Caco-2 (cell line): Measurements from ENCODE around the gene PSMB3. TPM values are rescaled to one million over a fixed set of nuclear protein-coding genes. Genes with fewer than 3 reads are reported as not detected.

Experiments used
- BruUV-seq: library from RNA; stranded (reverse); fragments of 400-500 nt; replicated peaks from 2 replicates; lab custom pipeline; 2021; lab: Mats Ljungman, UMichigan
- CTCF ChIA-PET: fragments of 300-600 bp; sonication (Branson Sonifier 250); formaldehyde crosslinking; loops from one replicate; lab custom pipeline; 2022; ENCODE audit warnings: antibody characterized with exemption; lab: Charles Lee
- POLR2A ChIA-PET: fragments of 300-600 bp; sonication (Branson Sonifier 250); formaldehyde crosslinking; loops from one replicate; lab custom pipeline; 2022; ENCODE audit warnings: antibody characterized with exemption; lab: Charles Lee
- DNase-seq, 2 experiments: peaks; one replicate each; pipeline versions ENCODE4 v3.0.0 to v3.0.0-alpha.2; 2020 to 2022
- H3K27me3 ChIP-seq: replicated peaks from 2 replicates; pipeline ENCODE4 v1.6.0; 2011; ENCODE audit warnings: low read length; ENCODE audit not compliant: control insufficient read depth, insufficient read depth
- H3K36me3 ChIP-seq: 2 replicates; pipeline ENCODE4 v1.5.1; 2011; ENCODE audit warnings: low read length; ENCODE audit not compliant: control insufficient read depth, insufficient read depth
- H3K4me1 ChIP-seq: fragments of 250-450 bp; sonication (Bioruptor Pico); 2 replicates; pipeline ENCODE4 v1.5.1; 2020; ENCODE audit warnings: mild to moderate bottlenecking
- H3K4me3 ChIP-seq: 2 replicates; pipeline ENCODE4 v1.5.1; 2011; ENCODE audit warnings: low read depth, mild to moderate bottlenecking, control low read depth, low read length
- H3K9me3 ChIP-seq: fragments of 250-450 bp; sonication (Bioruptor Pico); 2 replicates; pipeline ENCODE4 v1.5.1; 2020; ENCODE audit warnings: mild to moderate bottlenecking, moderate library complexity
- H3K27ac Mint-ChIP-seq: one replicate; pipeline ENCODE4 v1.8.0; 2022; ENCODE audit warnings: mixed read lengths; ENCODE audit not compliant: unreplicated experiment
- H3K27me3 Mint-ChIP-seq: one replicate; pipeline ENCODE4 v1.8.0; 2022; ENCODE audit warnings: mixed read lengths; ENCODE audit not compliant: insufficient read depth, unreplicated experiment
- H3K36me3 Mint-ChIP-seq: one replicate; pipeline ENCODE4 v1.8.0; 2022; ENCODE audit warnings: mild to moderate bottlenecking, mixed read lengths; ENCODE audit not compliant: insufficient read depth, unreplicated experiment
- H3K4me1 Mint-ChIP-seq: one replicate; pipeline ENCODE4 v1.8.0; 2022; ENCODE audit warnings: low read depth, mixed read lengths; ENCODE audit not compliant: unreplicated experiment
- H3K4me3 Mint-ChIP-seq: one replicate; pipeline ENCODE4 v1.8.0; 2022; ENCODE audit warnings: mild to moderate bottlenecking, moderate library complexity, mixed read lengths; ENCODE audit not compliant: unreplicated experiment
- H3K9me3 Mint-ChIP-seq: one replicate; pipeline ENCODE4 v1.8.0; 2022; ENCODE audit warnings: mixed read lengths; ENCODE audit not compliant: unreplicated experiment
- CTCF ChIP-seq, 2 experiments: fragments of 200-600 bp in 1 of 2; IDR thresholded peaks; 1 replicate in 1 of 2; 2 replicates in 1 of 2; pipeline versions ENCODE4 v1.5.1 to v1.8.0; 2011 to 2022; ENCODE audit warnings: antibody characterized with exemption in 1 of 2, control low read depth in 1 of 2, inconsistent platforms in 1 of 2, low read depth in 1 of 2, low read length in 1 of 2, mild to moderate bottlenecking in 1 of 2, moderate library complexity in 1 of 2; ENCODE audit not compliant: insufficient read depth in 1 of 2, severe bottlenecking in 1 of 2, unreplicated experiment in 1 of 2
- intact Hi-C: fragments of 100-400 bp; cut with micrococcal nuclease; formaldehyde crosslinking; loops from one replicate; pipeline ENCODE4 v1.10.0; 2022; ENCODE audit not compliant: unreplicated experiment
- total RNA-seq: library from RNA; stranded (reverse); gene quantifications from 2 replicates; pipeline ENCODE4 v1.2.3, GENCODE V29; 2022

The PSMB3 gene
- total RNA-seq, 1 experiment from 2014 or later: 427 TPM

GRCh38 chr17:38762231-38762630 lies 9.7 kb downstream of the PSMB3 start:
- H3K4me1 Mint-ChIP-seq: no peaks in the 10 kb centered on the region
- H3K36me3 ChIP-seq: peaks cover 8% of the 10 kb centered on the region
- H3K4me3 Mint-ChIP-seq: no peak overlapping the region
- ChIA-PET CTCF (interaction anchor here (0.7 to 1.4 kb wide), 2 partner anchors 38 to 57 kb away, joined by 3 read pairs; no protein-coding TSS in a partner anchor), POLR2A (interaction anchor here (0.6 kb wide), 1 partner anchor 82 kb away, joined by 6 read pairs; no protein-coding TSS in a partner anchor)
- DNase-seq: no peak
- no peaks in the 10 kb centered on the region for H3K4me1 ChIP-seq
- BruUV-seq: no TSS peak
- H3K27ac Mint-ChIP-seq: no peak overlapping the region
- no peaks in the 10 kb centered on the region for H3K27me3 Mint-ChIP-seq
- no peaks in the 10 kb centered on the region for H3K9me3 ChIP-seq
- intact Hi-C loops: no loop called here
- no peaks in the 10 kb centered on the region for H3K27me3 ChIP-seq
- H3K36me3 Mint-ChIP-seq: peaks cover 88% of the 10 kb centered on the region
- no peaks in the 10 kb centered on the region for H3K9me3 Mint-ChIP-seq
- H3K4me3 ChIP-seq: no peak overlapping the region
- no peak for TF ChIP-seq CTCF (IDR thresholded peaks at IDR 0.05; ENCODE audit: insufficient read depth in 1 of 2, low read depth in 1 of 2, low read length in 1 of 2, severe bottlenecking in 1 of 2, unreplicated experiment in 1 of 2)

GRCh38 chr17:38766341-38766740 lies 13.8 kb downstream of the PSMB3 start:
- DNase-seq: no peak
- Mint-ChIP-seq H3K27me3 (no peaks in the 10 kb centered on the region), H3K4me3 (no peak overlapping the region), H3K27ac (no peak overlapping the region), H3K4me1 (no peaks in the 10 kb centered on the region), H3K36me3 (peaks cover 75% of the 10 kb centered on the region), H3K9me3 (no peaks in the 10 kb centered on the region)
- no peaks in the 10 kb centered on the region for H3K9me3 ChIP-seq
- peaks cover 2% of the 10 kb centered on the region; the same call in 1 of the 2 replicates for H3K36me3 ChIP-seq
- ChIA-PET POLR2A (no interaction called here), CTCF (no interaction called here)
- H3K4me1 ChIP-seq: no peaks in the 10 kb centered on the region
- no peaks in the 10 kb centered on the region for H3K27me3 ChIP-seq
- TF ChIP-seq CTCF (IDR thresholded peaks at IDR 0.05; ENCODE audit: insufficient read depth in 1 of 2, low read depth in 1 of 2, low read length in 1 of 2, severe bottlenecking in 1 of 2, unreplicated experiment in 1 of 2): no peak
- intact Hi-C loops: no loop called here
- BruUV-seq: no TSS peak
- H3K4me3 ChIP-seq: no peak overlapping the region

- H3K4me1 ChIP-seq: no peaks in the 10 kb centered on the region
- no peaks in the 10 kb centered on the region for H3K27me3 ChIP-seq
- no peak overlapping the region for H3K4me3 Mint-ChIP-seq
- peaks cover 2% of the 10 kb centered on the region; the same call in 1 of the 2 replicates for H3K36me3 ChIP-seq
- H3K27me3 Mint-ChIP-seq: no peaks in the 10 kb centered on the region
- TF ChIP-seq CTCF (IDR thresholded peaks at IDR 0.05; ENCODE audit: insufficient read depth in 1 of 2, low read depth in 1 of 2, low read length in 1 of 2, severe bottlenecking in 1 of 2, unreplicated experiment in 1 of 2): no peak
- ChIA-PET CTCF (no interaction called here), POLR2A (no interaction called here)
- H3K9me3 ChIP-seq: no peaks in the 10 kb centered on the region
- DNase-seq: no peak
- H3K27ac Mint-ChIP-seq: no peak overlapping the region
- intact Hi-C loops: no loop called here
- H3K4me3 ChIP-seq: no peak overlapping the region
- no peaks in the 10 kb centered on the region for H3K9me3 Mint-ChIP-seq
- H3K4me1 Mint-ChIP-seq: no peaks in the 10 kb centered on the region
- H3K36me3 Mint-ChIP-seq: peaks cover 64% of the 10 kb centered on the region
- BruUV-seq: no TSS peak
Observed at GRCh38 chr17:38768417-38768816, 15.9 kb downstream of the PSMB3 start.
